PC-9 (cell line): ENCODE results near the gene CACNA1G. TPM values are rescaled to one million over a fixed set of nuclear protein-coding genes. Genes with fewer than 3 reads are reported as not detected.

Experiments
- BruUV-seq: library from RNA; stranded (reverse); fragments of 400-500 nt; replicated peaks from 2 replicates; lab custom pipeline; 2021; lab: Mats Ljungman, UMichigan
- CTCF ChIA-PET: fragments of 300-600 bp; sonication (Branson Sonifier 250); formaldehyde crosslinking; loops from one replicate; lab custom pipeline; 2022; ENCODE audit warnings: antibody characterized with exemption; lab: Charles Lee
- POLR2A ChIA-PET: fragments of 300-600 bp; sonication (Branson Sonifier 250); formaldehyde crosslinking; loops from one replicate; lab custom pipeline; 2022; ENCODE audit warnings: antibody characterized with exemption; ENCODE audit not compliant: unreplicated experiment; lab: Charles Lee
- DNase-seq, 2 experiments: peaks; one replicate each; pipeline versions ENCODE4 v3.0.0 to v3.0.0-alpha.2; 2015 to 2022; ENCODE audit warnings: mixed read lengths in 1 of 2
- H2AFZ ChIP-seq: fragments of 200-600 bp; sonication (generic); 2 replicates; pipeline ENCODE4 v1.8.1; 2017; ENCODE audit warnings: antibody characterized with exemption
- H3F3A ChIP-seq: fragments of 200-600 bp; sonication (generic); 2 replicates; pipeline ENCODE4 v1.8.1; 2017; ENCODE audit warnings: antibody characterized with exemption, mild to moderate bottlenecking, low read depth; ENCODE audit not compliant: insufficient read depth
- H3K27ac ChIP-seq: fragments of 200-600 bp; sonication (generic); 2 replicates; pipeline ENCODE4 v1.6.1; 2016; ENCODE audit warnings: mixed run types
- H3K27me3 ChIP-seq: fragments of 200-600 bp; sonication (generic); 2 replicates; pipeline ENCODE4 v1.6.1; 2016; ENCODE audit warnings: low read depth, mixed run types; ENCODE audit not compliant: insufficient read depth
- H3K36me3 ChIP-seq: fragments of 200-600 bp; sonication (generic); 2 replicates; pipeline ENCODE4 v1.6.1; 2016; ENCODE audit warnings: low read depth, mixed run types
- H3K4me1 ChIP-seq: fragments of 200-600 bp; sonication (generic); replicated peaks from 2 replicates; pipeline ENCODE4 v1.6.1; 2016; ENCODE audit warnings: mixed run types; ENCODE audit not compliant: insufficient read depth
- H3K4me2 ChIP-seq: fragments of 200-600 bp; sonication (generic); 2 replicates; pipeline ENCODE4 v1.6.1; 2017; ENCODE audit warnings: mixed run types
- H3K4me3 ChIP-seq: fragments of 200-600 bp; sonication (generic); 2 replicates; pipeline ENCODE4 v1.6.1; 2016; ENCODE audit warnings: mixed run types
- H3K79me2 ChIP-seq: fragments of 200-600 bp; sonication (generic); 2 replicates; pipeline ENCODE4 v1.6.1; 2017; ENCODE audit warnings: low read depth, mixed run types
- H3K9me2 ChIP-seq: fragments of 200-600 bp; sonication (generic); 2 replicates; pipeline ENCODE4 v1.8.1; 2017; ENCODE audit warnings: mild to moderate bottlenecking; ENCODE audit not compliant: insufficient read depth
- H3K9me3 ChIP-seq: fragments of 200-600 bp; sonication (generic); 2 replicates; pipeline ENCODE4 v1.8.1; 2016; ENCODE audit warnings: low read depth; ENCODE audit not compliant: insufficient read depth
- H4K20me1 ChIP-seq: fragments of 200-600 bp; sonication (generic); 2 replicates; pipeline ENCODE4 v1.8.1; 2017; ENCODE audit not compliant: insufficient read depth
- EZH2 ChIP-seq: fragments of 200-600 bp; sonication (generic); IDR thresholded peaks from 2 replicates; pipeline ENCODE4 v1.8.0; 2017; ENCODE audit warnings: antibody characterized with exemption, low read depth
- intact Hi-C: fragments of 100-400 bp; cut with micrococcal nuclease; formaldehyde crosslinking; loops from one replicate; pipeline ENCODE4 v1.10.0; 2022; ENCODE audit not compliant: unreplicated experiment
- total RNA-seq: library from RNA; stranded (reverse); gene quantifications from 2 replicates; pipeline ENCODE4 v1.2.3, GENCODE V29; 2021
- TF ChIP-seq, protein P1 (sequence below): fragments of 200-600 bp; sonication (generic); conservative IDR thresholded peaks from 2 replicates; pipeline ENCODE4 v1.6.1; 2017; ENCODE audit warnings: mixed run types, antibody characterized with exemption, mild to moderate bottlenecking, moderate library complexity

CACNA1G gene
- total RNA-seq, 1 experiment from 2014 or later: 0.46 TPM

DNA sequence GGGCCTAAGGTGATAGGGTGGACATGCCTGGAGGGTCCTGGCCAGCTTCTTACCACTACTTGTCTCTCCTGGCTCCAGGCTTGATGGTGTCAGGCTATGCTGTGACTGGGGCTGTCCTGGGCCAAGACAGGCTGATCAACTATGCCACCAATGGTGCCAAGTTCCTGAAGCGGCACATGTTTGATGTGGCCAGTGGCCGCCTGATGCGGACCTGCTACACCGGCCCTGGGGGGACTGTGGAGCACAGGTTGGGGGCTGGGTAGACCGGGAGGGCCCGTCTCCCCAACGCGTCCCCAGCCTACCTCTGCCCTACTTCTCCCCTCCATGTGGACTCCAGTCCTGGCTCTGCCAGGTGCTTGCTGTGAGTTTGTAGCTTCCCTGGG is 9.1 kb upstream of the CACNA1G start:
- POLR2A ChIA-PET: no interaction called here

DNA sequence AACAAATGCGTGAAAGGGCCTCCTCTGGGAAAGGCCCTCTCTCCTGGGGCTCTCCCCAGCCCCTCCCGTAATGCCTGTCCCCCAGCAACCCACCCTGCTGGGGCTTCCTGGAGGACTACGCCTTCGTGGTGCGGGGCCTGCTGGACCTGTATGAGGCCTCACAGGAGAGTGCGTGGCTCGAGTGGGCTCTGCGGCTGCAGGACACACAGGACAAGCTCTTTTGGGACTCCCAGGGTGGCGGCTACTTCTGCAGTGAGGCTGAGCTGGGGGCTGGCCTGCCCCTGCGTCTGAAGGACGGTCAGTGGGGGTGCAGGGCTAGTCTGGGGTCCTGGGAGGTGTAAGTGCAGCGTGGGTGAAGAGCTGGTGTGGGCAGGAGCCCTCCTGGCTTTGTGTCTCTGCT is 8.6 kb upstream of the CACNA1G start:
- ChIA-PET CTCF (interaction anchor here (0.6 to 1.1 kb wide), 2 partner anchors 85 to 115 kb away, joined by 3 read pairs; no protein-coding TSS in a partner anchor), POLR2A (interaction anchor here (0.5 kb wide), 1 partner anchor 182 kb away, joined by 30 read pairs; no protein-coding TSS in a partner anchor)
- Histone ChIP-seq H3K9me3 (no peaks in the 10 kb centered on the region), H3K9me2 (no peaks in the 10 kb centered on the region), H3K4me2 (no peak overlapping the region), H3K4me1 (peaks cover 8% of the 10 kb centered on the region), H3K27me3 (no peaks in the 10 kb centered on the region), H3F3A (peaks cover 2% of the 10 kb centered on the region; the same call in 1 of the 2 replicates), H3K36me3 (no peaks in the 10 kb centered on the region), H2AFZ (no peak overlapping the region), H3K27ac (no peak overlapping the region), H3K4me3 (no peak overlapping the region), H4K20me1 (no peaks in the 10 kb centered on the region), H3K79me2 (no peaks in the 10 kb centered on the region)
- DNase-seq: no peak
- BruUV-seq: no TSS peak
- TF ChIP-seq EZH2: no peak
- TF ChIP-seq, protein P1, sequence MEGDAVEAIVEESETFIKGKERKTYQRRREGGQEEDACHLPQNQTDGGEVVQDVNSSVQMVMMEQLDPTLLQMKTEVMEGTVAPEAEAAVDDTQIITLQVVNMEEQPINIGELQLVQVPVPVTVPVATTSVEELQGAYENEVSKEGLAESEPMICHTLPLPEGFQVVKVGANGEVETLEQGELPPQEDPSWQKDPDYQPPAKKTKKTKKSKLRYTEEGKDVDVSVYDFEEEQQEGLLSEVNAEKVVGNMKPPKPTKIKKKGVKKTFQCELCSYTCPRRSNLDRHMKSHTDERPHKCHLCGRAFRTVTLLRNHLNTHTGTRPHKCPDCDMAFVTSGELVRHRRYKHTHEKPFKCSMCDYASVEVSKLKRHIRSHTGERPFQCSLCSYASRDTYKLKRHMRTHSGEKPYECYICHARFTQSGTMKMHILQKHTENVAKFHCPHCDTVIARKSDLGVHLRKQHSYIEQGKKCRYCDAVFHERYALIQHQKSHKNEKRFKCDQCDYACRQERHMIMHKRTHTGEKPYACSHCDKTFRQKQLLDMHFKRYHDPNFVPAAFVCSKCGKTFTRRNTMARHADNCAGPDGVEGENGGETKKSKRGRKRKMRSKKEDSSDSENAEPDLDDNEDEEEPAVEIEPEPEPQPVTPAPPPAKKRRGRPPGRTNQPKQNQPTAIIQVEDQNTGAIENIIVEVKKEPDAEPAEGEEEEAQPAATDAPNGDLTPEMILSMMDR: no peak
- intact Hi-C loops: no loop called here

More for the DNA sequence above, 9.1 kb upstream of the CACNA1G start:
- Histone ChIP-seq H3K36me3 (no peaks in the 10 kb centered on the region), H2AFZ (no peak overlapping the region), H3K9me2 (no peaks in the 10 kb centered on the region), H3K79me2 (no peaks in the 10 kb centered on the region), H3K4me3 (no peak overlapping the region), H3K27me3 (no peaks in the 10 kb centered on the region), H4K20me1 (no peaks in the 10 kb centered on the region), H3K27ac (no peak overlapping the region), H3F3A (no peaks in the 10 kb centered on the region), H3K4me1 (peaks cover 8% of the 10 kb centered on the region), H3K9me3 (no peaks in the 10 kb centered on the region), H3K4me2 (no peak overlapping the region)
- no peak for TF ChIP-seq EZH2
- TF ChIP-seq, protein P1: no peak
- intact Hi-C loops: no loop called here
- no TSS peak for BruUV-seq
- CTCF ChIA-PET: interaction anchor here (1.1 to 1.2 kb wide), 3 partner anchors 74 to 85 kb away, joined by 3 to 6 read pairs (median 3); no protein-coding TSS in a partner anchor
- no peak for DNase-seq

DNA sequence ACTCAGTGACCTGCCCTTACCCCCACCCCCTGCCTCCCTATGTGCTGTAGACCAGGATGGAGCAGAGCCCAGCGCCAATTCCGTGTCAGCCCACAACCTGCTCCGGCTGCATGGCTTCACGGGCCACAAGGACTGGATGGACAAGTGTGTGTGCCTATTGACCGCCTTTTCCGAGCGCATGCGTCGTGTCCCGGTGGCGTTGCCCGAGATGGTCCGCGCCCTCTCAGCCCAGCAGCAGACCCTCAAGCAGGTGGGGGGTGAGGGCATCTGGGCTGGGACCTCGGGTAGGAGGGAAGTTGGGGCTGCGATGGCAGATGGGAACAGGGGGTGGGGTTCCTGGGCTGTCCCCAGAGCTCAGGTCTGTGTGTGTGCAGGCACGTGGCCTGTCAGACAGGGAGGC is 6.3 kb upstream of the CACNA1G start:
- BruUV-seq: no TSS peak
- H3K9me2 ChIP-seq: no peaks in the 10 kb centered on the region
- ChIA-PET CTCF (no interaction called here), POLR2A (interaction anchor here (0.7 kb wide), 1 partner anchor 72 kb away, joined by 3 read pairs; no protein-coding TSS in a partner anchor)
- no peaks in the 10 kb centered on the region for H3K36me3 ChIP-seq
- H3K4me3 ChIP-seq: no peak overlapping the region
- intact Hi-C loops: no loop called here
- TF ChIP-seq, protein P1: no peak
- no peak for TF ChIP-seq EZH2
- no peak overlapping the region for H2AFZ ChIP-seq
- no peaks in the 10 kb centered on the region for H3K9me3 ChIP-seq
- H3K79me2 ChIP-seq: no peaks in the 10 kb centered on the region
- H3K27me3 ChIP-seq: no peaks in the 10 kb centered on the region
- no peak for DNase-seq
- H4K20me1 ChIP-seq: no peaks in the 10 kb centered on the region
- H3K27ac ChIP-seq: no peak overlapping the region
- no peak overlapping the region for H3K4me2 ChIP-seq
- H3F3A ChIP-seq: peaks cover 20% of the 10 kb centered on the region; the same call in 1 of the 2 replicates
- no peaks in the 10 kb centered on the region for H3K4me1 ChIP-seq
